DOHH2 (cell line): Measurements from ENCODE around the gene SLC30A4.

Experiments used
- H3F3A ChIP-seq: fragments of 200-600 bp; sonication (generic), shearing (Covaris generic); 2 replicates; pipeline ENCODE4 v1.6.0; 2016; ENCODE audit warnings: antibody characterized with exemption, mild to moderate bottlenecking; ENCODE audit not compliant: control insufficient read depth, insufficient read depth
- H3K27ac ChIP-seq: fragments of 200-600 bp; sonication (generic); 2 replicates; pipeline ENCODE4 v1.5.1; 2014; ENCODE audit warnings: low read depth, mild to moderate bottlenecking, low read length, moderate library complexity
- H3K27me3 ChIP-seq: fragments of 200-600 bp; sonication (generic); 2 replicates; pipeline ENCODE4 v1.6.1; 2014; ENCODE audit warnings: mild to moderate bottlenecking, low read length, mixed read lengths; ENCODE audit not compliant: control insufficient read depth
- H3K36me3 ChIP-seq: fragments of 200-600 bp; sonication (generic); 2 replicates; pipeline ENCODE4 v1.6.1; 2014; ENCODE audit warnings: mild to moderate bottlenecking, low read length, moderate library complexity, mixed read lengths; ENCODE audit not compliant: control insufficient read depth
- H3K4me1 ChIP-seq: fragments of 200-600 bp; sonication (generic); 2 replicates; pipeline ENCODE4 v1.6.1; 2014; ENCODE audit warnings: mild to moderate bottlenecking, low read length, mixed read lengths; ENCODE audit not compliant: control insufficient read depth
- H3K4me2 ChIP-seq: fragments of 200-600 bp; sonication (generic); 2 replicates; pipeline ENCODE4 v1.6.0; 2014; ENCODE audit warnings: mild to moderate bottlenecking, low read length, moderate library complexity
- H3K4me3 ChIP-seq: fragments of 200-600 bp; sonication (generic); 2 replicates; pipeline ENCODE4 v1.5.1; 2014; ENCODE audit warnings: mild to moderate bottlenecking, low read length, mixed read lengths
- H3K79me2 ChIP-seq: fragments of 200-600 bp; sonication (generic); 2 replicates; pipeline ENCODE4 v1.6.1; 2014; ENCODE audit warnings: mild to moderate bottlenecking, low read length, mixed read lengths; ENCODE audit not compliant: control insufficient read depth
- H3K9me2 ChIP-seq: fragments of 200-600 bp; sonication (generic); replicated peaks from 2 replicates; pipeline ENCODE4 v1.6.1; 2014; ENCODE audit warnings: mild to moderate bottlenecking, low read length, mixed read lengths; ENCODE audit not compliant: control insufficient read depth
- H3K9me3 ChIP-seq: fragments of 200-600 bp; sonication (generic); 2 replicates; pipeline ENCODE4 v1.6.1; 2014; ENCODE audit warnings: antibody characterized with exemption, low read length, mixed read lengths; ENCODE audit not compliant: control insufficient read depth, insufficient read depth
- H4K20me1 ChIP-seq: fragments of 200-600 bp; sonication (generic); 2 replicates; pipeline ENCODE4 v1.6.0; 2014; ENCODE audit warnings: low read depth, mild to moderate bottlenecking, antibody characterized with exemption, low read length, moderate library complexity; ENCODE audit not compliant: control insufficient read depth, insufficient read depth
- CTCF ChIP-seq: fragments of 200-600 bp; sonication (generic); IDR thresholded peaks from one replicate; pipeline ENCODE4 v1.5.1; 2014; ENCODE audit warnings: antibody characterized with exemption, mild to moderate bottlenecking, low read depth, low read length; ENCODE audit not compliant: poor library complexity, severe bottlenecking
- EZH2phosphoT487 ChIP-seq: fragments of 200-600 bp; sonication (generic); IDR thresholded peaks from 2 replicates; pipeline ENCODE4 v1.6.1; 2017; ENCODE audit warnings: borderline replicate concordance, mild to moderate bottlenecking, antibody characterized with exemption, low read length, moderate library complexity, mixed read lengths

Gene SLC30A4

GRCh38 chr15:45540531-45540930, 18.0 kb upstream of the SLC30A4 start:
- Histone ChIP-seq H3K9me3 (no peaks in the 10 kb centered on the region), H3F3A (peaks cover 19% of the 10 kb centered on the region), H3K36me3 (0 out of 2 replicates have a peak, but pooled peaks cover 3% of the 10 kb centered on the region), H3K27me3 (no peaks in the 10 kb centered on the region), H4K20me1 (no peaks in the 10 kb centered on the region), H3K4me1 (peaks cover 89% of the 10 kb centered on the region), H3K4me3 (no peak overlapping the region), H3K79me2 (no peaks in the 10 kb centered on the region), H3K4me2 (no peak overlapping the region), H3K9me2 (no peaks in the 10 kb centered on the region), H3K27ac (no peak overlapping the region)
- TF ChIP-seq EZH2phosphoT487 (no peak), CTCF (no peak)

GRCh38 chr15:45539680-45540079, 17.1 kb upstream of the SLC30A4 start:
- Histone ChIP-seq H3K4me1 (peaks cover 89% of the 10 kb centered on the region), H3K27me3 (no peaks in the 10 kb centered on the region), H3K9me3 (no peaks in the 10 kb centered on the region), H3K27ac (0 out of 2 replicates have a peak overlapping the region, but pooled peaks have one; percentile 10), H3F3A (peaks cover 13% of the 10 kb centered on the region), H3K36me3 (0 out of 2 replicates have a peak, but pooled peaks cover 3% of the 10 kb centered on the region), H3K79me2 (no peaks in the 10 kb centered on the region), H3K4me3 (no peak overlapping the region), H3K4me2 (no peak overlapping the region), H4K20me1 (no peaks in the 10 kb centered on the region), H3K9me2 (no peaks in the 10 kb centered on the region)
- no peak for TF ChIP-seq CTCF
- no peak for TF ChIP-seq EZH2phosphoT487

- H4K20me1 ChIP-seq = no peaks in the 10 kb centered on the region
- H3K79me2 ChIP-seq = no peaks in the 10 kb centered on the region
- H3K9me3 ChIP-seq = no peaks in the 10 kb centered on the region
- H3K4me2 ChIP-seq = peak overlapping the region; percentile 50
- H3K4me3 ChIP-seq = peak overlapping the region; percentile 1
- TF ChIP-seq CTCF = no peak
- no peak for TF ChIP-seq EZH2phosphoT487
- H3F3A ChIP-seq = peaks cover 7% of the 10 kb centered on the region
- no peaks in the 10 kb centered on the region for H3K36me3 ChIP-seq
- no peaks in the 10 kb centered on the region for H3K9me2 ChIP-seq
- peaks cover 64% of the 10 kb centered on the region for H3K4me1 ChIP-seq
- H3K27ac ChIP-seq = peak overlapping the region; percentile 6
- H3K27me3 ChIP-seq = no peaks in the 10 kb centered on the region
Observed at GRCh38 chr15:45536934-45537333, 14.4 kb upstream of the SLC30A4 start.
